SK-N-MC (cell line): ENCODE results near the gene METRNL.

Experiments
- EZH2 ChIP-seq: fragments of 200-600 bp; sonication (generic); IDR thresholded peaks from one replicate; pipeline ENCODE4 v1.6.1; 2017; ENCODE audit warnings: antibody characterized with exemption
- POLR2AphosphoS5 ChIP-seq: IDR thresholded peaks from 2 replicates; pipeline ENCODE4 v1.6.1; 2012; ENCODE audit warnings: mild to moderate bottlenecking, low read depth, low read length, borderline replicate concordance

DNA sequence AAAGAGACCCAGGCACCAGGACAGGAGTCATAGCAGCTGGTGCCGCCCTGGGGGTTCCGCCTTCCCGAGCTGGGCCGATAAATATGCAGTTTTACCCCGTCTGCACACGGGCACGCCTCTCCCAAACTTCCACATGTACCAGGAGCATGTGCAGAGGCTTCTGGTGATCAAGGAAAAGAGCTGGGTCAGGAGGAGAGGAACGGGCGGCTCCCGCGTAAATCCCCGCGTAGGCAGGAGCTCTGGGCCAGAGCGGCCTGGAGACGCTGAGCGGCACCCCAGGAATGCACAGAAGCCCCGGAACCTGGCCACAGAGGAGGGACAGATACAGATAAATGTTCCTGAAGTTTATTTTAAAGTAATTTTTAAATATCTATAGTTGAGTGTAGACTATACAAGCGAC lies 46.6 kb upstream of the METRNL start:
- no peak for TF ChIP-seq EZH2
- TF ChIP-seq POLR2AphosphoS5, result no peak
